Glutamatergic neuron (in vitro differentiated cells): ENCODE measurements around the gene LCOR. TPM values are rescaled to one million over a fixed set of nuclear protein-coding genes. Genes with fewer than 3 reads are reported as not detected.
"Not testable (repeated sequence)": the region's sequence is repeated elsewhere in the genome, so short reads cannot be mapped to it uniquely, and the experiment has no call there.

Source experiments
- DNase-seq: peaks from one replicate; pipeline ENCODE4 v3.0.0; 2022
- H3K27ac Mint-ChIP-seq: one replicate; pipeline ENCODE4 v1.8.0; 2020; ENCODE audit warnings: mild to moderate bottlenecking, mixed read lengths, inconsistent platforms; ENCODE audit not compliant: unreplicated experiment
- H3K27me3 Mint-ChIP-seq: one replicate; pipeline ENCODE4 v1.8.0; 2020; ENCODE audit warnings: mild to moderate bottlenecking, moderate library complexity, mixed read lengths, inconsistent platforms; ENCODE audit not compliant: unreplicated experiment
- H3K36me3 Mint-ChIP-seq: one replicate; pipeline ENCODE4 v1.8.0; 2020; ENCODE audit warnings: mild to moderate bottlenecking, mixed read lengths, inconsistent platforms; ENCODE audit not compliant: unreplicated experiment
- H3K4me1 Mint-ChIP-seq: one replicate; pipeline ENCODE4 v1.8.0; 2020; ENCODE audit warnings: mild to moderate bottlenecking, low read depth, mixed read lengths, inconsistent platforms; ENCODE audit not compliant: unreplicated experiment
- H3K4me3 Mint-ChIP-seq: one replicate; pipeline ENCODE4 v1.8.0; 2020; ENCODE audit warnings: mild to moderate bottlenecking, mixed read lengths, inconsistent platforms; ENCODE audit not compliant: unreplicated experiment
- H3K9me3 Mint-ChIP-seq: one replicate; pipeline ENCODE4 v1.8.0; 2020; ENCODE audit warnings: mild to moderate bottlenecking, moderate library complexity, mixed read lengths, inconsistent platforms; ENCODE audit not compliant: unreplicated experiment
- CTCF ChIP-seq: fragments of 200-600 bp; sonication (generic); IDR thresholded peaks from one replicate; pipeline ENCODE4 v1.5.0; 2021; ENCODE audit not compliant: partially characterized antibody, unreplicated experiment
- total RNA-seq: library from RNA; stranded (reverse); fragmentation: NEBNext Ultra II Directional; extraction: Animal tissue kit (Norgen Biotek cat#: 25700); gene quantifications from one replicate; pipeline ENCODE4 v1.2.1, GENCODE V29; 2021; ENCODE audit not compliant: unreplicated experiment

The LCOR gene
- total RNA-seq, 1 donor from 2014 or later = 132 TPM

DNA sequence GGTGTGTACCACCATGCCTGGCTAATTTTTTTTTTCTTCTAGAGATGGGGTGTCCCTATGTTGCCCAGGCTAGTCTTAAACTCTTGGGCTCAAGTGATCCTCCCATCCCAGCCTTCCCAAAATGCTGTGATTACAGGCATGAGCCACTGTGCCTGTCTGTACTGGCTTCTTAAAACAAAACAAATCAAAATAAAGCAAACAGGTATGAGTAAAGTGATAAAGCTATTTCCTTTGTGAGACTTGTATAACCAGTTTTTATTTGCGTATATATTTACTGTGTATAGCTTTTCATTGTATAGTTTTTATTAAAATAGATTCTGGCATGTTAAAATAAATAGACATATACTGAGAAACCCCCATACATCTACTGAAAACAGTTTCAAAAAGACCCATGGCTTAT is 14.3 kb downstream of the LCOR start:
- Mint-ChIP-seq H3K27me3 (peaks cover 3% of the 10 kb centered on the region), H3K27ac (no peak overlapping the region), H3K9me3 (no peaks in the 10 kb centered on the region), H3K4me1 (peaks cover 21% of the 10 kb centered on the region), H3K4me3 (no peak overlapping the region), H3K36me3 (no peaks in the 10 kb centered on the region)
- no peak for DNase-seq
- TF ChIP-seq CTCF = no peak

DNA sequence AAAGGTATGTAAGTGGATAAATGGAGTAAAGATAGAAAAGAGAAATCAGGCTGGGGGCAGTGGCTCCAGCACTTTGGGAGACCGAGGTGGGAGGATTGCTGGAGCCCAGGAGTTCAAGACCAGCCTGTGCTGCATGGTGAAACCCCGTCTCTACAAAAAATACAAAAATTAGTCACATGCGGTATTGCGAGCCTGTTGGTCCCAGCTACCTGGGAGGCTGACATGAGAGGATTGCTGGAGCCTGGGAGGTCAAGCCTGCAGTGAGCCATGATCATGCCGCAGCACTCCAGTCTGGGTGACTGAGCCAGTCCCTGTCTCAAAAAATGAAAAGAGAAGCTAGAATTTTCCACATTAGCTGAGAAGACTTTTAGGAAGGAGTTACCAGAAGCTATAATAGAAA is 14.8 kb downstream of the LCOR start:
- peaks cover 3% of the 10 kb centered on the region for H3K27me3 Mint-ChIP-seq
- peaks cover 21% of the 10 kb centered on the region for H3K4me1 Mint-ChIP-seq
- no peak overlapping the region for H3K27ac Mint-ChIP-seq
- no peaks in the 10 kb centered on the region for H3K9me3 Mint-ChIP-seq
- no peaks in the 10 kb centered on the region for H3K36me3 Mint-ChIP-seq
- H3K4me3 Mint-ChIP-seq = no peak overlapping the region
- TF ChIP-seq CTCF = no peak
- no peak for DNase-seq

GRCh38 chr10:96847356-96847755 is 15.3 kb downstream of the LCOR start:
- not testable (repeated sequence) for H3K9me3 Mint-ChIP-seq, H3K36me3 Mint-ChIP-seq, H3K27me3 Mint-ChIP-seq, H3K4me3 Mint-ChIP-seq, DNase-seq, H3K27ac Mint-ChIP-seq
- H3K4me1 Mint-ChIP-seq = peaks cover 21% of the 10 kb centered on the region

- no peak overlapping the region for H3K27ac Mint-ChIP-seq
- H3K27me3 Mint-ChIP-seq = peaks cover 2% of the 10 kb centered on the region
- no peaks in the 10 kb centered on the region for H3K36me3 Mint-ChIP-seq
- peaks cover 15% of the 10 kb centered on the region for H3K4me1 Mint-ChIP-seq
- TF ChIP-seq CTCF = no peak
- DNase-seq = no peak
- H3K9me3 Mint-ChIP-seq = no peaks in the 10 kb centered on the region
- no peak overlapping the region for H3K4me3 Mint-ChIP-seq
These were observed 18.0 kb downstream of the LCOR start for GRCh38 chr10:96850113-96850512.

DNA sequence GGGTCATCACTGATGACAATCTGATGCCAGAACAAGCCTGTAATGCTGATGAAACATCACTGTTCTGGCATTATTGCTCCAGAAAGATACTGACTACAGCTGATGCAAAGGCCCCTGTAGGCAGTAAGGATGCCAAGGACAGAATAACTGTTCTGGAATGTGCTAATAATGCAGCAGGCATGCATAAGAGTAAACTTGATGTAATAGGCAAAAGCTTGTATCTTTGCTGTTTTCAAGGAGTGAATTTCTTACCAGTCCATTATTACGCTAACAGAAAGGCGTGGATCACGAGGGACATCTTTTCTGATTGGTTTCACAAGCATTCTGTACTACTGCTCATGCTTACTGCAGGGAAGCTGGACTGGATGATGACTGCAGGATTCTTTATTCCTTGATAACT is 18.7 kb downstream of the LCOR start:
- no peak overlapping the region for H3K4me3 Mint-ChIP-seq
- no peaks in the 10 kb centered on the region for H3K36me3 Mint-ChIP-seq
- peaks cover 2% of the 10 kb centered on the region for H3K27me3 Mint-ChIP-seq
- H3K4me1 Mint-ChIP-seq = peaks cover 17% of the 10 kb centered on the region
- no peak for TF ChIP-seq CTCF
- H3K27ac Mint-ChIP-seq = no peak overlapping the region
- DNase-seq = no peak
- H3K9me3 Mint-ChIP-seq = no peaks in the 10 kb centered on the region

DNA sequence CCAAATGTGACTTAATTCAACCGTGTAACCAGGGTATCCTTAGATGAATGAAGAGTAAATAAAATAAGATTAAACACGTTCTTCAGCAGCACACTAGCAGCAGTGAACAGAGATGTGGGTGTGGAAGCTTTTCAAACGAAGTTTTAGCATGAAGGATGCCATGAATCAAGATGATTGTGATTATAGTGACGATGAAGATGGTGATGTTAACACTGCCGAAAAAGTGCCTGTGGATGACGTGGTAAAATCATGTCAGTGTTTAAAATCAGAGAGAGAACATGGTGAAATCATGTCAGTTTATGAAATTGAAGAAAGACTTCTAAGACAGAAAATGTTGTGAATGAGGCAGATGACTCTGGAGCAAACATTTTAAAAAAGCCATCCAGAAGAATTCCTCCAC is 19.2 kb downstream of the LCOR start:
- no peak for DNase-seq
- no peaks in the 10 kb centered on the region for H3K36me3 Mint-ChIP-seq
- H3K9me3 Mint-ChIP-seq = no peaks in the 10 kb centered on the region
- TF ChIP-seq CTCF = no peak
- H3K27ac Mint-ChIP-seq = no peak overlapping the region
- peaks cover 2% of the 10 kb centered on the region for H3K27me3 Mint-ChIP-seq
- no peak overlapping the region for H3K4me3 Mint-ChIP-seq
- H3K4me1 Mint-ChIP-seq = peaks cover 17% of the 10 kb centered on the region
